ENCODE data around the gene HHLA2. TPM values are rescaled to one million over a fixed set of nuclear protein-coding genes. Genes with fewer than 3 reads are reported as not detected.

Gene HHLA2
- total and polyA plus RNA-seq, 4 donors = 0.18 to 0.40 (median 0.28) TPM

DNA sequence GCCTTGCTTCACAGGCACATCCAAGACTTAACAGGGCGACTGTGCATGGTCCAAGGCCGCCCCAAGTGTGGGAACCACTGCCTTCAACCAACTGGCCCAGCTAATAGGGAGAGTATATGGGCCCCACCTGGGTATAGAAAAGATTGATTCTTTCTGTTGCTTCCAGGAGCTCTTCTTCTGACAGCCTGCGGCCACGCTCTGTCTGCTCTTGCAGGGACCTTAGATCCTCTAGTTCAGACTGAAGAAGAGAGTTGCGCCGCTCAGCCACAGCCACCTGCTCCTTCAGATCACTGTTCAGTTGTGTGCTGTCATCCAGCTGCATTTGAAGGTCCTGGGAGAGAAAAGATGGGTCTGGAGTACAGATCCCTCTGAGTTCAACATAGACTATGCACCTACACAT lies 102.2 kb downstream of the HHLA2 start:
- Histone ChIP-seq H3K9me3 (ENCODE audit: control insufficient read depth, insufficient read depth, low read length) (no peaks in the 10 kb centered on the region), H3K27ac (ENCODE audit: low read depth, low read length) (no peak overlapping the region), H3K36me3 (ENCODE audit: control insufficient read depth, insufficient read depth, low read length) (no peaks in the 10 kb centered on the region), H3K4me1 (ENCODE audit: control insufficient read depth, insufficient read depth, low read length) (peaks cover 3% of the 10 kb centered on the region), H3K4me3 (ENCODE audit: low read depth, low read length) (no peak overlapping the region), H3K27me3 (ENCODE audit: control insufficient read depth, insufficient read depth, low read length) (no peaks in the 10 kb centered on the region)
- 96% methylated on average over 4 of the region's 6 CpGs for WGBS (ENCODE audit: insufficient coverage)
- no peak for DNase-seq (ENCODE audit: low read depth in 4 of 6, low spot score in 6 of 6)

DNA sequence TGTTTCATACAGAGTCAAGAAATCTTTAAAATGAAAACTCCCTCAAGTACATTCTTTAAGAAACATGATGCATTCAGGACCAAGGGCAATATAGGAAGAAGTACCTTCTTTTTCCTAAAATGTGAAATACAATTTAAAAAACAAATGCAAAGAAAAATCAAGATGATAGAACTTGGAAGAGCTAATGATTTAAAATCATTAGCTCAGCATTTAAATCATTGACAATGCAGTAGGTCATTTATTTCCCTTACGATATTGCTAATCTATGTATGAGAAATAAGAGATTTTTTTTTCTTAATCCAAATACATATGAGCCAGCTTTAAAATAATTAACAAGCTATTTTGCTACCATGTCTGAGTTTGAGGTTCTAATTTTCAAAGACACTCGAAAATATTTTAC lies 105.5 kb downstream of the HHLA2 start:
- Histone ChIP-seq H3K4me1 (ENCODE audit: control insufficient read depth, insufficient read depth, low read length) (no peaks in the 10 kb centered on the region), H3K27ac (ENCODE audit: low read depth, low read length) (no peak overlapping the region), H3K4me3 (ENCODE audit: low read depth, low read length) (no peak overlapping the region), H3K27me3 (ENCODE audit: control insufficient read depth, insufficient read depth, low read length) (no peaks in the 10 kb centered on the region), H3K36me3 (ENCODE audit: control insufficient read depth, insufficient read depth, low read length) (no peaks in the 10 kb centered on the region), H3K9me3 (ENCODE audit: control insufficient read depth, insufficient read depth, low read length) (no peaks in the 10 kb centered on the region)
- DNase-seq (ENCODE audit: low read depth in 4 of 6, low spot score in 6 of 6) = no peak
- WGBS (ENCODE audit: insufficient coverage) = no CpG with 5 or more reads among the region's 2 CpGs

DNA sequence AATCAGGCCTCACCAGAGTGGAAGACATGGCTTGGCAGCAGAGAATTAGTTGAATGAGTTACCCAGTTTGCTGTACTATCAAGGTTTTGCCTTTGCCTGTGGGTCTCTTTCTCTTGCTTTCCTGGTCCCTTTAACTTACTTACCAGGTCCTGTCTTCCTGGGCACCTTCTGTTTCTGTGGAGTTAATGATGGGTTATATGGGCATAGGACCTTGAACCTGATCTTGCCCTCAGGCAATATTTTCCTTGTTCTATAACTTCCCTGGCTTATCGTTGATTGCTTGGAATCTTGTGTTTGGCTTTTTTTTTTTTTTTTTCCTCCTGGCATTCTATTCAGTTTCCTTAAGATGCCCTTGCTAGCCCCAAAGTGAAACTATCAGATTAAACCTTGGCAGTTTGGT lies 106.8 kb downstream of the HHLA2 start:
- Histone ChIP-seq H3K9me3 (ENCODE audit: control insufficient read depth, insufficient read depth, low read length) (no peaks in the 10 kb centered on the region), H3K27ac (ENCODE audit: low read depth, low read length) (no peak overlapping the region), H3K27me3 (ENCODE audit: control insufficient read depth, insufficient read depth, low read length) (no peaks in the 10 kb centered on the region), H3K36me3 (ENCODE audit: control insufficient read depth, insufficient read depth, low read length) (no peaks in the 10 kb centered on the region), H3K4me1 (ENCODE audit: control insufficient read depth, insufficient read depth, low read length) (no peaks in the 10 kb centered on the region), H3K4me3 (ENCODE audit: low read depth, low read length) (no peak overlapping the region)
- WGBS (ENCODE audit: insufficient coverage) = no CpG with 5 or more reads among the region's 1 CpG
- no peak for DNase-seq (ENCODE audit: low read depth in 4 of 6, low spot score in 6 of 6)

DNA sequence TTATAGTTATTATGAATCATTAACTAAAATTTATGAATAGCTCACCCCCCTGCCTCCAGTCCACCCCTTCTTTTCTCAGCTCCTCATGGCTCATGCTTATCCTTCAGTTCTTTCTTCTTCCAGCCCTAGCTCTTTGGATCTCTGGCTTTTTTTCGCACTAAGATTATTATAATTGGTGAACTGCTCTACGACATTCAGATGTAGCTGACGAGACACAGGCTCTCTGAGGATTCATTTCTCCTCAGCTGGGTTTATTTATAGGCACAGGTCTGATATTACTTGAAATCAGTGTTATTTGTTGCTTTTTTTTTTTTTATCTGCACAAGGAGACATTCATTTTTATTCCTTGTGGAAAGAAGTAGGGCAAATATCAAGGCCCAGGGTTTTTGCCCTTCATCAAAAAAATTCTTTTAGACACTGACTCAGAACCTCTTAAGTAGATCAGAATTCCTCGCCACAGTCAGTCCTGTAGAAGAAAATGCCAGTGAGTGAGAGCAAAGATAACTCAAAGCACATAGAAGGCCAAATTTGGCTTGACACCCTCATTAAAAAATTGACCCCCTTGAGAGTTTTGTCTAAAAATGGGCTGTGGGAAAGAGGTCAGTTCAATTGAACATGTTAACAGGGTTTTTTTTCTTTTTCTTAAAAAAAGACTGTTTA lies 107.5 kb downstream of the HHLA2 start:
- no peaks in the 10 kb centered on the region for H3K36me3 ChIP-seq (ENCODE audit: control insufficient read depth, insufficient read depth, low read length)
- H3K4me3 ChIP-seq (ENCODE audit: low read depth, low read length) = no peak overlapping the region
- no peaks in the 10 kb centered on the region for H3K4me1 ChIP-seq (ENCODE audit: control insufficient read depth, insufficient read depth, low read length)
- H3K27ac ChIP-seq (ENCODE audit: low read depth, low read length) = no peak overlapping the region
- no peaks in the 10 kb centered on the region for H3K9me3 ChIP-seq (ENCODE audit: control insufficient read depth, insufficient read depth, low read length)
- DNase-seq (ENCODE audit: low read depth in 4 of 6, low spot score in 6 of 6) = peak in 1 of 6 donors; percentile 52
- WGBS (ENCODE audit: insufficient coverage) = no CpG with 5 or more reads among the region's 4 CpGs
- H3K27me3 ChIP-seq (ENCODE audit: control insufficient read depth, insufficient read depth, low read length) = no peaks in the 10 kb centered on the region

DNA sequence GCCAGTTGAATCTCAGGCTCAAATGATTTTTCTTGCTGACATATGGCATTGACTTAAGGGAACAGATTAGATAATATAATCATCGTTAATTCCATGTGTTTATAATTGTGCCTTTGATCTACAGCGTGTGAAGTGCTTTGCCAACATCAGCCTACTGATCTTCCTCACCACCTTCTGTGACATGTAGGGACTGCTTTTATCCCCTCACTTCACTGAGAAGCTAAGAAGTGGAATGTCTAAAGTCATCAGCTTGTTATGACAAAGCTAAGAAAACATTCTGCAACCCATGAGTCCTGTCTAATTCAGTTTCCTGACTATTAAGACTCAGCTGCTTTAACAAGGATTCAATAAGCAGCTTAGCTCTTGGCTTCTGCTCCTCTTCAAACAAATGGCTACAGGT lies 108.0 kb downstream of the HHLA2 start:
- Histone ChIP-seq H3K36me3 (ENCODE audit: control insufficient read depth, insufficient read depth, low read length) (no peaks in the 10 kb centered on the region), H3K27me3 (ENCODE audit: control insufficient read depth, insufficient read depth, low read length) (no peaks in the 10 kb centered on the region), H3K9me3 (ENCODE audit: control insufficient read depth, insufficient read depth, low read length) (no peaks in the 10 kb centered on the region), H3K27ac (ENCODE audit: low read depth, low read length) (no peak overlapping the region), H3K4me1 (ENCODE audit: control insufficient read depth, insufficient read depth, low read length) (no peaks in the 10 kb centered on the region), H3K4me3 (ENCODE audit: low read depth, low read length) (no peak overlapping the region)
- DNase-seq (ENCODE audit: low read depth in 4 of 6, low spot score in 6 of 6) = peak in 2 of 6 donors; percentile 24 to 62
- no CpG with 5 or more reads among the region's 2 CpGs for WGBS (ENCODE audit: insufficient coverage)

DNA sequence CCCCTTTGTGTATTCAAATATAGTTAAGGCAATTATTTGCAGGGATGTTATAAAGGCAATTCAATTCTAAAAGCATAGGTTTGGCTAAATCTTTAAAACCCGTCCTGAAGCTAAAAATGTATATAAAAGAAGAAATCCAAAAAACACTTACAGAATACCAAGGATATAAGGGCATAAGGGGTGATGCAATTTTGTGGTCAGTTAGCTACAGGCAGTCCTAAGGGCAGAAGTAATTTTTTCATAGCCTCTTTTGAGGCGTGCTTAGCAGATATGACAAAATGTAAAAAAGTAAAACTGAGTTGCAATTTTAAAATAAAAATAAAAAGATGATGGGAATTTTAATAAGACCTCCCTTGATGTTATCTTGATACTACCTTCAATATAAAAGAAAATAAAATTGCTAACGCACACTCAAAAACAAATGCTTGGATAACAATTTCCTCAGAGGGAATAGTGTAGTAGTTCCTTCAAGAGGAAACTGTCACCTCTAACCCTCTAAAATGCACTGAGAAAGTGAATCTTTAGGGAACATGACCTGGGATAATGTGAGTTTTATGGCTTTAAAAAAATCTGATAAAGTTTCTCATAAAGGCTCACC lies 109.8 kb downstream of the HHLA2 start:
- no peaks in the 10 kb centered on the region for H3K9me3 ChIP-seq (ENCODE audit: control insufficient read depth, insufficient read depth, low read length)
- H3K27me3 ChIP-seq (ENCODE audit: control insufficient read depth, insufficient read depth, low read length) = no peaks in the 10 kb centered on the region
- no peak for DNase-seq (ENCODE audit: low read depth in 4 of 6, low spot score in 6 of 6)
- no peaks in the 10 kb centered on the region for H3K36me3 ChIP-seq (ENCODE audit: control insufficient read depth, insufficient read depth, low read length)
- no peaks in the 10 kb centered on the region for H3K4me1 ChIP-seq (ENCODE audit: control insufficient read depth, insufficient read depth, low read length)
- no CpG with 5 or more reads among the region's 3 CpGs for WGBS (ENCODE audit: insufficient coverage)
- H3K4me3 ChIP-seq (ENCODE audit: low read depth, low read length) = no peak overlapping the region
- H3K27ac ChIP-seq (ENCODE audit: low read depth, low read length) = no peak overlapping the region

DNA sequence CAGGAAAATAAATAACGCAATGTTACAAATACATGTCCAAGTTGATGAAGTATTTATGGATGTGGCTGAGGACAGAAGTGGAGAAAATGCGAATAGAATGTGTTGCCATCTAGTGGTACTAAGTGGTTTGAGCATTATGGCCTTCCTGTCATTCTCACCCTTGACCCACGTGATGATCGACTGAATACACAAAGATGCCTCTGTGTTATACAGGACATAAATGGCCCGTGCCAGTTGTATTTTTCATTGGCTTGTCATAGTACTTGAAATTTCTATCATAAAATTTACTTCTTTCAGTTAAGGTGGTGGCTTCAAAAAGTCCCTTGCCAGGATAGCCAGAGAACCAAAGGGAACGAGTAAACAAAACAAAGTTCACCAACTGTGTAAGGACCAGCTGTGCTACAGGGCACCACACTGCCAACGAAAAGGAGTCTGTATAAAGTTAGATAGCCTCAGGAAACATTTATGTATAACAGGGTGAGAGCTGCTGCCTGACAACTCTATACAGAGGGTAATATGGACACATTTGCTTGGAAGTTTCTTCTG lies 110.4 kb downstream of the HHLA2 start:
- peak in 3 of 6 donors; percentile 29 to 59 (median 55) for DNase-seq (ENCODE audit: low read depth in 4 of 6, low spot score in 6 of 6)
- H3K4me1 ChIP-seq (ENCODE audit: control insufficient read depth, insufficient read depth, low read length) = no peaks in the 10 kb centered on the region
- WGBS (ENCODE audit: insufficient coverage) = 69% methylated on average over 2 of the region's 7 CpGs
- no peak overlapping the region for H3K4me3 ChIP-seq (ENCODE audit: low read depth, low read length)
- H3K36me3 ChIP-seq (ENCODE audit: control insufficient read depth, insufficient read depth, low read length) = no peaks in the 10 kb centered on the region
- no peaks in the 10 kb centered on the region for H3K27me3 ChIP-seq (ENCODE audit: control insufficient read depth, insufficient read depth, low read length)
- no peak overlapping the region for H3K27ac ChIP-seq (ENCODE audit: low read depth, low read length)
- no peaks in the 10 kb centered on the region for H3K9me3 ChIP-seq (ENCODE audit: control insufficient read depth, insufficient read depth, low read length)

DNA sequence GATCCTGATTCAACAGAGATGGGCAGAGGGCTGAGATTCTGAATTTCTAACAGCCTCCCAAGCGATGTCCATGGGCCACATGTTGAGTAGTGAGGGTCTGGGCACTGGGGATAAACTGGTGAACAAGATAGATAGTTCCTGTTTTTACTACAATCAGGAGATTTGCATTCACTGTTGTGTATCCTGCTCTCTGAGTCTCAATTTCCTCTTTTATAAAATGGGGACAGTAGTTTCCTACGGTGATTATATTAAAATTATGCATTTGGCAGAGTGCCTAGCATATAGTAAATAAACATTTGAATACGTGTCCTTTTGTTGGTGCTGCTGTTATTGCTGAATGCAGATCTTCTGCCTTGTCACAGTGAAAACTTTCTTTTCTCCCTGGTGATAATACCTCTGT lies 111.5 kb downstream of the HHLA2 start:
- Histone ChIP-seq H3K36me3 (ENCODE audit: control insufficient read depth, insufficient read depth, low read length) (no peaks in the 10 kb centered on the region), H3K27me3 (ENCODE audit: control insufficient read depth, insufficient read depth, low read length) (no peaks in the 10 kb centered on the region)
- WGBS (ENCODE audit: insufficient coverage) = 60% methylated on average over 1 of the region's 3 CpGs

DNA sequence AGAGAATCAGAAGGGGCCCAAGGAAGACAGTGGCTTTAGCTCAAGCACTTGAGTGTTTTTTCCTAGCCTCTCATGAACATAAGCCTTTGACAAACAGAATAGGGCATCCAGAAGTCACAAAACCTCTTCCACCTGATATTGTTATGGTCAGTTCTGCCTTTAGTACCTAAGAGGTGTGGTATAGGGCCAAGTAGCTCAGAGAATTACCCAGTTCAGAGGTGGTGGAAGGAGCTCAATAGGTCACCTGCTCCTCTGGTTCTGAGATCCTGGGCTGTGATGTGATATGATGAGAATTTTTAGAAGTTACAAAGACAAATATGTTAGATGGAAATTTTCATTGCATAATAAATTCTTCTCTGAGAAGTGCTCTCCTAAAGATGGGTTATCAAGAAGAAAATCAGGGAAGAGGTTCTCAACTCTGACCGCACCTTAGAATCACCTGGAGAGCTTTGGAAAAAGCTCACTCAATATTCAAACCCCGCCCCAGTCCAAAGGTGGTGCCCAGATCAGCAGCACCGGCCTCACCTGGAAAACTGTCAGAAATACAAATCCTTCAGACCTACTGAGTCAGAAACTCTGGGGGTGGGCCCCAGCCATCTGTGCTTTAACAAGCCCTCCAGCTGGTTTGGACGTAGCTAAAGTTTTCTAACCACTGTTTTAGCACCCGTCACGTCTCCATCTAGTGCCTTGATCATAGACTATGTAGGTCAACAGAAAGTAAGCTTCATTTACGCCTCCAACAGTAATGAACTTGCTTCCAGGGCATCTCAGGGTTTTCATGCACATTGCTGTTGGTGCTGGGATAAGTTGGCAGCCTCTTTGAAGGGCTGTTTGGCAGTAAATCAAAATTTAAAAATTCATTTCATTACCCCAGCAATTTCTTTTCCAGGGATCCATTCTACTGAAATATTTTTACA lies 112.8 kb downstream of the HHLA2 start:
- Histone ChIP-seq H3K36me3 (ENCODE audit: control insufficient read depth, insufficient read depth, low read length) (no peaks in the 10 kb centered on the region), H3K4me1 (ENCODE audit: control insufficient read depth, insufficient read depth, low read length) (no peaks in the 10 kb centered on the region), H3K27me3 (ENCODE audit: control insufficient read depth, insufficient read depth, low read length) (no peaks in the 10 kb centered on the region), H3K27ac (ENCODE audit: low read depth, low read length) (no peak overlapping the region), H3K4me3 (ENCODE audit: low read depth, low read length) (no peak overlapping the region), H3K9me3 (ENCODE audit: control insufficient read depth, insufficient read depth, low read length) (no peaks in the 10 kb centered on the region)
- WGBS (ENCODE audit: insufficient coverage) = 95% methylated on average over 7 of the region's 7 CpGs
- no peak for DNase-seq (ENCODE audit: low read depth in 4 of 6, low spot score in 6 of 6)

More for the DNA sequence above, 111.5 kb downstream of the HHLA2 start:
- Histone ChIP-seq H3K27ac (ENCODE audit: low read depth, low read length) (no peak overlapping the region), H3K4me1 (ENCODE audit: control insufficient read depth, insufficient read depth, low read length) (no peaks in the 10 kb centered on the region), H3K9me3 (ENCODE audit: control insufficient read depth, insufficient read depth, low read length) (no peaks in the 10 kb centered on the region), H3K4me3 (ENCODE audit: low read depth, low read length) (no peak overlapping the region)
- DNase-seq (ENCODE audit: low read depth in 4 of 6, low spot score in 6 of 6) = peak in 1 of 6 donors; percentile 20
